T follicular helper cell (primary cell): ENCODE measurements around the gene ZFR.

Experiments used
- DNase-seq: peaks from one replicate; pipeline ENCODE4 v3.0.0-alpha.2; 2020; ENCODE audit warnings: low read depth
- total RNA-seq, 2 experiments: gene quantifications; one replicate each; lab custom pipeline; 2026; lab: John Stamatoyannopoulos, UW

ZFR gene
- total RNA-seq = 179 to 246 reads per million in 2 experiments

- peak; percentile 88 for DNase-seq
These were observed at the start of gene ZFR for GRCh38 chr5:32444431-32445286. Gene ZFR (minus strand): TSS chr5:32444740. CDS start chr5:32444658, 82 bp downstream.

GRCh38 chr5:32490972-32491557 lies 46.5 kb upstream of the ZFR start:
- DNase-seq = no peak

GRCh38 chr5:32489791-32490562 lies 45.4 kb upstream of the ZFR start:
- DNase-seq = peak; percentile 63

- no peak for DNase-seq
These were observed 42.9 kb upstream of the ZFR start for GRCh38 chr5:32487424-32487823.

GRCh38 chr5:32487008-32487407 lies 42.5 kb upstream of the ZFR start:
- no peak for DNase-seq

GRCh38 chr5:32482193-32482592 lies 37.7 kb upstream of the ZFR start:
- no peak for DNase-seq

GRCh38 chr5:32479096-32479495 lies 34.6 kb upstream of the ZFR start:
- no peak for DNase-seq

- no peak for DNase-seq
These were observed 32.4 kb upstream of the ZFR start for GRCh38 chr5:32476891-32477290.

GRCh38 chr5:32475334-32476097 lies 31.0 kb upstream of the ZFR start:
- no peak for DNase-seq

- DNase-seq = no peak
These were observed 29.8 kb upstream of the ZFR start for GRCh38 chr5:32474209-32474854.

GRCh38 chr5:32473072-32473471 lies 28.5 kb upstream of the ZFR start:
- no peak for DNase-seq

GRCh38 chr5:32471784-32472183 lies 27.2 kb upstream of the ZFR start:
- no peak for DNase-seq

GRCh38 chr5:32465076-32465475 lies 20.5 kb upstream of the ZFR start:
- no peak for DNase-seq

GRCh38 chr5:32462618-32463017 lies 18.1 kb upstream of the ZFR start:
- no peak for DNase-seq

GRCh38 chr5:32461441-32462120 lies 17.0 kb upstream of the ZFR start:
- DNase-seq = no peak

- no peak for DNase-seq
These were observed 16.2 kb upstream of the ZFR start for GRCh38 chr5:32460702-32461101.

GRCh38 chr5:32458880-32459495 lies 14.4 kb upstream of the ZFR start:
- no peak for DNase-seq

GRCh38 chr5:32455311-32455710 lies 10.8 kb upstream of the ZFR start:
- no peak for DNase-seq

- no peak for DNase-seq
These were observed 10.3 kb upstream of the ZFR start for GRCh38 chr5:32454821-32455220.

- DNase-seq = no peak
These were observed 9.4 kb upstream of the ZFR start for GRCh38 chr5:32453916-32454315.
